H1 (cell line): ENCODE measurements around the gene STXBP5L.

Experiments
- CEBPB ChIP-seq: IDR thresholded peaks from 2 replicates; pipeline ENCODE4 v1.6.1; 2012; ENCODE audit warnings: low read depth, low read length
- CHD7 ChIP-seq: fragments of 300-600 bp; sonication (generic); IDR thresholded peaks from 2 replicates; pipeline ENCODE4 v1.7.1; 2012; ENCODE audit warnings: low read length, moderate library complexity, mild to moderate bottlenecking, inconsistent platforms; ENCODE audit not compliant: insufficient replicate concordance
- CREB1 ChIP-seq: IDR thresholded peaks from 2 replicates; pipeline ENCODE4 v1.6.1; 2012; ENCODE audit warnings: inconsistent platforms
- CTCF ChIP-seq, 3 experiments: IDR thresholded peaks; 1 replicate in 2 of 3; 2 replicates in 1 of 3; pipeline versions ENCODE4 v1.5.1 to v1.6.1; 2011; ENCODE audit warnings: low read length in 3 of 3, mild to moderate bottlenecking in 3 of 3, inconsistent platforms in 2 of 3, low read depth in 1 of 3, moderate library complexity in 1 of 3; ENCODE audit not compliant: insufficient read depth in 1 of 3; ENCODE audit errors: control extremely low read depth in 1 of 3
- EZH2 ChIP-seq: fragments of 200-600 bp; sonication (generic); IDR thresholded peaks from 2 replicates; pipeline ENCODE4 v1.7.1; 2012; ENCODE audit warnings: low read depth, mild to moderate bottlenecking, moderate library complexity, low read length, inconsistent platforms; ENCODE audit not compliant: severe bottlenecking
- GTF2F1 ChIP-seq: IDR thresholded peaks from 2 replicates; pipeline ENCODE4 v1.6.1; 2012; ENCODE audit warnings: low read depth, low read length, improper control_type of control experiment, borderline replicate concordance
- JUND ChIP-seq: IDR thresholded peaks from 2 replicates; pipeline ENCODE4 v1.6.1; 2011; ENCODE audit warnings: mild to moderate bottlenecking, improper control_type of control experiment, low read length
- POLR2A ChIP-seq, 2 experiments: IDR thresholded peaks; 1 replicate in 1 of 2; 2 replicates in 1 of 2; pipeline ENCODE4 v1.6.1; 2011; ENCODE audit warnings: low read depth in 2 of 2, low read length in 2 of 2, mild to moderate bottlenecking in 2 of 2; ENCODE audit errors: control extremely low read depth in 1 of 2
- POLR2AphosphoS5 ChIP-seq: IDR thresholded peaks from 2 replicates; pipeline ENCODE4 v1.6.1; 2011; ENCODE audit warnings: low read depth, low read length
- RAD21 ChIP-seq, 2 experiments: IDR thresholded peaks in 1 of 2; conservative IDR thresholded peaks in 1 of 2; 2 replicates each; pipeline ENCODE4 v1.6.1; 2011; ENCODE audit warnings: low read depth in 2 of 2, low read length in 2 of 2, improper control_type of control experiment in 1 of 2, inconsistent platforms in 1 of 2, mild to moderate bottlenecking in 1 of 2, moderate library complexity in 1 of 2
- SP1 ChIP-seq: IDR thresholded peaks from 2 replicates; pipeline ENCODE4 v1.6.1; 2011; ENCODE audit warnings: low read depth, low read length
- TEAD4 ChIP-seq: IDR thresholded peaks from 2 replicates; pipeline ENCODE4 v1.6.1; 2012; ENCODE audit warnings: low read depth, low read length, inconsistent platforms, mixed read lengths

GRCh38 chr3:121018917-121019321 is 110.9 kb downstream of the STXBP5L start:
- TF ChIP-seq CTCF (IDR thresholded peaks at IDR 0.05; ENCODE audit: control extremely low read depth in 1 of 3, insufficient read depth in 1 of 3, low read depth in 1 of 3, low read length in 3 of 3) (no peak), POLR2AphosphoS5 (no peak), RAD21 (IDR thresholded peaks at IDR 0.05 in 1 of 2, conservative IDR thresholded peaks at IDR 0.05 in 1 of 2; ENCODE audit: low read depth in 2 of 2, low read length in 2 of 2) (no peak), EZH2 (no peak), TEAD4 (no peak), SP1 (no peak), JUND (no peak), POLR2A (IDR thresholded peaks at IDR 0.05; ENCODE audit: control extremely low read depth in 1 of 2, low read depth in 2 of 2, low read length in 2 of 2) (no peak), CHD7 (no peak), CEBPB (no peak), GTF2F1 (no peak), CREB1 (no peak)
